Measurements from ENCODE around the gene CLUH.
"Not testable (repeated sequence)": the region's sequence is repeated elsewhere in the genome, so short reads cannot be mapped to it uniquely, and the experiment has no call there.

The CLUH gene

GRCh38 chr17:2685696-2686095, 25.9 kb downstream of the CLUH start:
- no peak for DNase-seq

GRCh38 chr17:2684549-2684948, 27.0 kb downstream of the CLUH start:
- no peak for DNase-seq

- DNase-seq = no peak
Measured at GRCh38 chr17:2683912-2684311, 27.7 kb downstream of the CLUH start.

- DNase-seq = no peak
Measured at GRCh38 chr17:2682176-2682938, 29.2 kb downstream of the CLUH start.

GRCh38 chr17:2681650-2682049, 29.9 kb downstream of the CLUH start:
- DNase-seq = no peak

- no peak for DNase-seq
Measured at GRCh38 chr17:2680961-2681360, 30.6 kb downstream of the CLUH start.

GRCh38 chr17:2679247-2679646, 32.3 kb downstream of the CLUH start:
- not testable (repeated sequence) for DNase-seq

- no peak for DNase-seq
Measured at GRCh38 chr17:2672026-2672425, 39.5 kb downstream of the CLUH start.

- not testable (repeated sequence) for DNase-seq
Measured at GRCh38 chr17:2660410-2660809, 51.2 kb downstream of the CLUH start.

GRCh38 chr17:2659337-2659736, 52.2 kb downstream of the CLUH start:
- not testable (repeated sequence) for DNase-seq

GRCh38 chr17:2656283-2656682, 55.3 kb downstream of the CLUH start:
- no peak for DNase-seq

GRCh38 chr17:2655546-2655945, 56.0 kb downstream of the CLUH start:
- DNase-seq = no peak

GRCh38 chr17:2652911-2653310, 58.7 kb downstream of the CLUH start:
- not testable (repeated sequence) for DNase-seq

- no peak for DNase-seq
Measured at GRCh38 chr17:2649191-2649590, 62.4 kb downstream of the CLUH start.

GRCh38 chr17:2647957-2648356, 63.6 kb downstream of the CLUH start:
- no peak for DNase-seq

GRCh38 chr17:2644971-2645370, 66.6 kb downstream of the CLUH start:
- no peak for DNase-seq
